Neuronal stem cell (in vitro differentiated cells): ENCODE measurements around the gene DEPDC4.

Experiments
- DNase-seq: peaks from one replicate; pipeline ENCODE4 v3.0.0-alpha.2; 2013; ENCODE audit warnings: low spot score
- H2AFZ ChIP-seq: one replicate; pipeline ENCODE4 v1.6.1; 2013; ENCODE audit warnings: mild to moderate bottlenecking, low read length, inconsistent platforms
- H2AK5ac ChIP-seq: 2 replicates; pipeline ENCODE4 v1.6.1; 2013; ENCODE audit warnings: low read depth, mild to moderate bottlenecking, inconsistent platforms, low read length, moderate library complexity, mixed read lengths
- H2BK120ac ChIP-seq: 2 replicates; pipeline ENCODE4 v1.6.1; 2013; ENCODE audit warnings: low read depth, mild to moderate bottlenecking, inconsistent platforms, low read length, moderate library complexity, mixed read lengths
- H2BK12ac ChIP-seq: one replicate; pipeline ENCODE4 v1.6.1; 2013; ENCODE audit warnings: low read length, inconsistent platforms
- H2BK15ac ChIP-seq: 2 replicates; pipeline ENCODE4 v1.6.1; 2013; ENCODE audit warnings: mild to moderate bottlenecking, low read length, inconsistent platforms, mixed read lengths
- H2BK5ac ChIP-seq: one replicate; pipeline ENCODE4 v1.6.1; 2013; ENCODE audit warnings: inconsistent platforms, mild to moderate bottlenecking, low read length, moderate library complexity
- H3K14ac ChIP-seq: one replicate; pipeline ENCODE4 v1.6.1; 2013; ENCODE audit warnings: low read length, inconsistent platforms
- H3K18ac ChIP-seq: 2 replicates; pipeline ENCODE4 v1.6.1; 2013; ENCODE audit warnings: low read length, inconsistent platforms
- H3K23ac ChIP-seq: 2 replicates; pipeline ENCODE4 v1.6.1; 2013; ENCODE audit warnings: low read depth, mild to moderate bottlenecking, mixed read lengths, low read length, inconsistent platforms; ENCODE audit not compliant: poor library complexity
- H3K27ac ChIP-seq: replicated peaks from 3 replicates; pipeline ENCODE4 v1.5.1; 2013; ENCODE audit warnings: low read length, inconsistent platforms
- H3K27me3 ChIP-seq, 3 experiments: 2 replicates each; pipeline ENCODE4 v1.6.1; 2013; ENCODE audit warnings: low read length in 3 of 3, mild to moderate bottlenecking in 2 of 3, inconsistent platforms in 1 of 3, low read depth in 1 of 3, mixed read lengths in 1 of 3, moderate library complexity in 1 of 3; ENCODE audit not compliant: control insufficient read depth in 3 of 3, insufficient read depth in 3 of 3
- H3K36me3 ChIP-seq, 2 donors: replicated peaks in 1 of 2; 2 replicates each; pipeline ENCODE4 v1.6.1; 2013; ENCODE audit warnings: low read length in 2 of 2; ENCODE audit not compliant: control insufficient read depth in 2 of 2, insufficient read depth in 2 of 2
- H3K4ac ChIP-seq: 2 replicates; pipeline ENCODE4 v1.6.1; 2013; ENCODE audit warnings: inconsistent platforms, mild to moderate bottlenecking, low read length, moderate library complexity
- H3K4me1 ChIP-seq, 2 donors: 1 replicate in 1 of 2; 2 replicates in 1 of 2; pipeline ENCODE4 v1.6.1; 2013; ENCODE audit warnings: low read length in 2 of 2, low read depth in 1 of 2; ENCODE audit not compliant: control insufficient read depth in 2 of 2, insufficient read depth in 1 of 2
- H3K4me2 ChIP-seq: one replicate; pipeline ENCODE4 v1.6.1; 2013; ENCODE audit warnings: mild to moderate bottlenecking, low read length, inconsistent platforms; ENCODE audit not compliant: insufficient read depth, poor library complexity, severe bottlenecking
- H3K4me3 ChIP-seq, 2 donors: 2 replicates each; pipeline ENCODE4 v1.5.1; 2013; ENCODE audit warnings: low read length in 2 of 2, mild to moderate bottlenecking in 2 of 2, inconsistent platforms in 1 of 2, moderate library complexity in 1 of 2
- H3K79me1 ChIP-seq: one replicate; pipeline ENCODE4 v1.6.1; 2013; ENCODE audit warnings: low read depth, mild to moderate bottlenecking, inconsistent platforms, low read length, moderate library complexity
- H3K9ac ChIP-seq: one replicate; pipeline ENCODE4 v1.6.1; 2013; ENCODE audit warnings: mild to moderate bottlenecking, low read depth, low read length, inconsistent platforms; ENCODE audit not compliant: poor library complexity
- H3K9me3 ChIP-seq, 2 donors: replicated peaks in 1 of 2; 2 replicates each; pipeline versions ENCODE3 to v1.6.1; 2013; ENCODE audit warnings: low read length in 2 of 2, mild to moderate bottlenecking in 2 of 2, inconsistent platforms in 1 of 2, low read depth in 1 of 2, mixed read lengths in 1 of 2, moderate library complexity in 1 of 2; ENCODE audit not compliant: control insufficient read depth in 2 of 2, insufficient read depth in 1 of 2
- H4K8ac ChIP-seq: one replicate; pipeline ENCODE4 v1.6.1; 2013; ENCODE audit warnings: low read depth, mild to moderate bottlenecking, inconsistent platforms, low read length, moderate library complexity
- H4K91ac ChIP-seq: one replicate; pipeline ENCODE4 v1.6.1; 2013; ENCODE audit warnings: low read length, low read depth, mild to moderate bottlenecking, inconsistent platforms; ENCODE audit not compliant: poor library complexity
- whole genome bisulfite sequencing, 2 donors: extraction: QIAGEN DNeasy Blood & Tissue Kit; methylation state at CpG; one replicate each; pipeline ENCODE4 v1.1.7; 2013; ENCODE audit warnings: missing lambda C conversion rate in 2 of 2, mixed read lengths in 1 of 2; ENCODE audit not compliant: insufficient read length in 2 of 2, insufficient replicate concordance in 1 of 2; ENCODE audit errors: extremely low coverage in 2 of 2; 5-methylcytosine and 5-hydroxymethylcytosine counted together

The DEPDC4 gene

GRCh38 chr12:100253437-100253836, 13.4 kb downstream of the DEPDC4 start:
- Histone ChIP-seq H3K4me2 (no peak overlapping the region), H3K36me3 (peaks cover 0 to 2% of the 10 kb centered on the region in 2 donors), H3K4ac (no peak overlapping the region), H3K4me1 (no peaks in the 10 kb centered on the region), H3K79me1 (no peaks in the 10 kb centered on the region), H4K8ac (no peak overlapping the region), H2BK5ac (no peak overlapping the region), H3K27ac (no peak overlapping the region), H3K9ac (no peak overlapping the region), H3K9me3 (no peaks in the 10 kb centered on the region), H3K18ac (no peak overlapping the region), H3K14ac (no peak overlapping the region), H4K91ac (no peak overlapping the region), H3K27me3 (no peaks in the 10 kb centered on the region), H2BK15ac (no peak overlapping the region), H2AFZ (no peak overlapping the region), H2BK120ac (no peak overlapping the region), H3K4me3 (no peak overlapping the region), H2AK5ac (no peak overlapping the region), H2BK12ac (no peak overlapping the region), H3K23ac (no peak overlapping the region)
- no CpG with 5 or more reads among the region's 1 CpG for WGBS, 2 donors
- DNase-seq: no peak

GRCh38 chr12:100251917-100252316, 15.0 kb downstream of the DEPDC4 start:
- Histone ChIP-seq H2BK5ac (no peak overlapping the region), H2BK15ac (no peak overlapping the region), H3K9ac (no peak overlapping the region), H3K27ac (no peak overlapping the region), H3K79me1 (no peaks in the 10 kb centered on the region), H3K4me2 (no peak overlapping the region), H2BK12ac (no peak overlapping the region), H4K91ac (no peak overlapping the region), H3K4ac (no peak overlapping the region), H4K8ac (no peak overlapping the region), H3K4me1 (no peaks in the 10 kb centered on the region), H3K27me3 (no peaks in the 10 kb centered on the region), H3K4me3 (no peak overlapping the region), H2AK5ac (no peak overlapping the region), H3K9me3 (no peaks in the 10 kb centered on the region), H3K14ac (no peak overlapping the region), H2AFZ (no peak overlapping the region), H3K23ac (no peak overlapping the region), H3K18ac (no peak overlapping the region), H2BK120ac (no peak overlapping the region), H3K36me3 (no peaks in the 10 kb centered on the region)
- WGBS, 2 donors: no CpG with 5 or more reads among the region's 2 CpGs
- DNase-seq: no peak

DNA sequence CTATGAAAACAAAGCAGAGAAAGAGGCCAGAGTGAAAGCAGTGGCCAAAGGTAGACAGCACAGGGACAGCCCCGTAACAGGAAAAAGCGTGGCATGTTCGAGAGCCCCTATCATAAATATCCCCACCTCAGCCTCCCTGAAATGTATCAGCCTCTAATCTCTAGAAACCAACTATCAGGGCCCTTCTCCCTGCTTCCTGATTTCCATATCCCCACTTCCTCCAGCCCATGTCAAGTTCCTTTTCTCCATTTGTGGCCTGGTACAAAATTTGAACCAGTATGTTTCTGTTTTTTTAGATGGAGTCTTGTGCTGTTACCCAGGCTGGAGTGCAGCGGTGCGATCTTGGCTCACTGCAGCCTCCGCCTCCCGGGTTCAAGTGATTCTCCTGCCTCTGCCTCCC, 16.9 kb downstream of the DEPDC4 start:
- no peak overlapping the region for H2BK5ac ChIP-seq
- H3K18ac ChIP-seq: no peak overlapping the region
- H3K27me3 ChIP-seq: no peaks in the 10 kb centered on the region
- H3K14ac ChIP-seq: no peak overlapping the region
- no peaks in the 10 kb centered on the region for H3K36me3 ChIP-seq
- no peaks in the 10 kb centered on the region for H3K4me1 ChIP-seq
- no peak overlapping the region for H2AFZ ChIP-seq
- H3K9ac ChIP-seq: no peak overlapping the region
- no peak for DNase-seq
- H2BK12ac ChIP-seq: no peak overlapping the region
- WGBS, 2 donors: no CpG with 5 or more reads among the region's 7 CpGs
- no peak overlapping the region for H3K27ac ChIP-seq
- H2BK120ac ChIP-seq: no peak overlapping the region
- no peak overlapping the region for H3K4ac ChIP-seq
- no peak overlapping the region for H4K91ac ChIP-seq
- H3K4me2 ChIP-seq: no peak overlapping the region
- no peaks in the 10 kb centered on the region for H3K9me3 ChIP-seq
- H2AK5ac ChIP-seq: no peak overlapping the region
- H4K8ac ChIP-seq: no peak overlapping the region
- no peak overlapping the region for H3K23ac ChIP-seq
- no peak overlapping the region for H3K4me3 ChIP-seq
- H2BK15ac ChIP-seq: no peak overlapping the region
- no peaks in the 10 kb centered on the region for H3K79me1 ChIP-seq

DNA sequence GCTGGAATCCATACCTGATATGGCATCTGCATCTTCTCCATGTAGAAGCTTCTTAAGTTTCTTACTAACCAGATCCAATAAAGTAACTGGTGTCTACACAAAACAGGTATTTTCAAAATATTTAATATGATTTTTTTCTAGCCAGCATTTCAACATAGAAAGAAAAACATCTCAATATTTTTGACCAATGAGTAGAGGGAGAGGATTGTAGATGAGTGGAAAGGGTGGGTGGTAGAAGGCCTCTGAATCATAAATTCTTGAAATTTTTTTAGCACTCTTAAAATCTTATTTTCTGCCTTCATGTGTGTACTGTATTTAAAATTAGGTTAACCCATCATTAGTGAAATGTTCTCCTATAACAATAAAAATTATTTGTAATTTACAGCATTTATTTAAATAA, 18.0 kb downstream of the DEPDC4 start:
- H3K79me1 ChIP-seq: no peaks in the 10 kb centered on the region
- H2BK12ac ChIP-seq: no peak overlapping the region
- no peak overlapping the region for H2BK15ac ChIP-seq
- no peak overlapping the region for H3K9ac ChIP-seq
- H2AFZ ChIP-seq: no peak overlapping the region
- no peak overlapping the region for H3K18ac ChIP-seq
- no peak overlapping the region for H3K4ac ChIP-seq
- H3K4me3 ChIP-seq: no peak overlapping the region
- H3K36me3 ChIP-seq: no peaks in the 10 kb centered on the region
- no peaks in the 10 kb centered on the region for H3K27me3 ChIP-seq
- no peak overlapping the region for H3K27ac ChIP-seq
- no peak for DNase-seq
- no peak overlapping the region for H3K4me2 ChIP-seq
- H2AK5ac ChIP-seq: no peak overlapping the region
- H2BK120ac ChIP-seq: no peak overlapping the region
- H3K4me1 ChIP-seq: no peaks in the 10 kb centered on the region
- H4K91ac ChIP-seq: no peak overlapping the region
- H4K8ac ChIP-seq: no peak overlapping the region
- H2BK5ac ChIP-seq: no peak overlapping the region
- no peak overlapping the region for H3K14ac ChIP-seq
- no peaks in the 10 kb centered on the region for H3K9me3 ChIP-seq
- H3K23ac ChIP-seq: no peak overlapping the region
